WTC11 (cell line): ENCODE measurements around the gene EXOC4. TPM values are rescaled to one million over a fixed set of nuclear protein-coding genes. Genes with fewer than 3 reads are reported as not detected.

Experiments used
- ATAC-seq: fragments of 200-7000 bp; cut with Tn5 transposase; 2 replicates; pipeline ENCODE4 v1.10.0; 2021; ENCODE audit warnings: mild to moderate bottlenecking, moderate library complexity
- CTCF ChIA-PET: fragments of 300-600 bp; sonication (Branson Sonifier 250); formaldehyde crosslinking; loops from one replicate; lab custom pipeline; 2021; ENCODE audit warnings: antibody characterized with exemption; lab: Charles Lee
- POLR2A ChIA-PET: fragments of 350-600 bp; sonication (Branson Sonifier 250); formaldehyde crosslinking; loops from one replicate; lab custom pipeline; 2021; ENCODE audit warnings: antibody characterized with exemption; lab: Charles Lee
- DNase-seq: peaks from one replicate; pipeline ENCODE4 v3.0.0; 2021; ENCODE audit warnings: low spot score
- H3K27ac Mint-ChIP-seq: 2 replicates; pipeline ENCODE4 v1.8.0; 2021; ENCODE audit warnings: mixed read lengths
- H3K27me3 Mint-ChIP-seq: 2 replicates; pipeline ENCODE4 v1.8.0; 2021; ENCODE audit warnings: low read depth, mild to moderate bottlenecking, moderate library complexity, mixed read lengths
- H3K36me3 Mint-ChIP-seq: 2 replicates; pipeline ENCODE4 v1.8.0; 2021; ENCODE audit warnings: mixed read lengths
- H3K4me1 Mint-ChIP-seq: 2 replicates; pipeline ENCODE4 v1.8.0; 2022; ENCODE audit warnings: mixed read lengths
- H3K4me3 Mint-ChIP-seq: 2 replicates; pipeline ENCODE4 v1.8.0; 2021; ENCODE audit warnings: mild to moderate bottlenecking, moderate library complexity, mixed read lengths
- H3K9me3 Mint-ChIP-seq: 2 replicates; pipeline ENCODE4 v1.8.0; 2021; ENCODE audit warnings: mixed read lengths
- ATF3 ChIP-seq: sonication (generic); formaldehyde crosslinking; conservative IDR thresholded peaks from 2 replicates; pipeline ENCODE4 v1.8.1; 2022; ENCODE audit warnings: mild to moderate bottlenecking, missing genetic modification reagents
- ATF6 ChIP-seq: sonication (generic); formaldehyde crosslinking; IDR thresholded peaks from 2 replicates; pipeline ENCODE4 v1.8.1; 2023; ENCODE audit warnings: mild to moderate bottlenecking, missing genetic modification reagents
- CBFB ChIP-seq: sonication (generic); formaldehyde crosslinking; IDR thresholded peaks from 2 replicates; pipeline ENCODE4 v1.8.1; 2022; ENCODE audit warnings: mild to moderate bottlenecking, low read depth, missing genetic modification reagents
- CDX4 ChIP-seq: fragments of 250-450 bp; sonication (Bioruptor Pico); IDR thresholded peaks from 2 replicates; pipeline ENCODE4 v1.9.0; 2021; ENCODE audit warnings: moderate library complexity, mild to moderate bottlenecking, inconsistent platforms, borderline replicate concordance
- CREM ChIP-seq: sonication (generic); formaldehyde crosslinking; IDR thresholded peaks from 2 replicates; pipeline ENCODE4 v1.8.1; 2022; ENCODE audit warnings: mild to moderate bottlenecking, missing genetic modification reagents, moderate library complexity
- CTCF ChIP-seq: fragments of 200-600 bp; IDR thresholded peaks from 2 replicates; pipeline ENCODE4 v1.8.0; 2022; ENCODE audit warnings: antibody characterized with exemption
- E2F4 ChIP-seq: sonication (generic); formaldehyde crosslinking; IDR thresholded peaks from 2 replicates; pipeline ENCODE4 v1.8.1; 2022; ENCODE audit warnings: low read depth, mild to moderate bottlenecking, moderate library complexity, missing genetic modification reagents, borderline replicate concordance
- ELF4 ChIP-seq: sonication (generic); formaldehyde crosslinking; IDR thresholded peaks from 2 replicates; pipeline ENCODE4 v1.8.1; 2022; ENCODE audit warnings: low read depth, mild to moderate bottlenecking, moderate library complexity, missing genetic modification reagents
- ETV6 ChIP-seq: sonication (generic); formaldehyde crosslinking; IDR thresholded peaks from 2 replicates; pipeline ENCODE4 v1.8.1; 2022; ENCODE audit warnings: mild to moderate bottlenecking, missing genetic modification reagents
- GABPB1 ChIP-seq: sonication (generic); formaldehyde crosslinking; IDR thresholded peaks from 2 replicates; pipeline ENCODE4 v1.8.1; 2023; ENCODE audit warnings: mild to moderate bottlenecking, missing genetic modification reagents
- GRHL2 ChIP-seq: fragments of 250-450 bp; sonication (Bioruptor Pico); IDR thresholded peaks from 2 replicates; pipeline ENCODE4 v1.8.0; 2022; ENCODE audit warnings: mild to moderate bottlenecking, moderate library complexity; ENCODE audit not compliant: insufficient replicate concordance, severe bottlenecking
- IRF2 ChIP-seq: sonication (generic); formaldehyde crosslinking; IDR thresholded peaks from 2 replicates; pipeline ENCODE4 v1.8.0; 2022; ENCODE audit warnings: low read depth, missing genetic modification reagents, borderline replicate concordance
- JAZF1 ChIP-seq: fragments of 250-450 bp; sonication (Bioruptor Pico); IDR thresholded peaks from 2 replicates; pipeline ENCODE4 v1.9.0; 2021; ENCODE audit warnings: moderate library complexity, mild to moderate bottlenecking, inconsistent platforms
- MLX ChIP-seq: sonication (generic); formaldehyde crosslinking; IDR thresholded peaks from 2 replicates; pipeline ENCODE4 v1.8.1; 2023; ENCODE audit warnings: mild to moderate bottlenecking, missing genetic modification reagents, moderate library complexity
- MYBL2 ChIP-seq: sonication (generic); formaldehyde crosslinking; IDR thresholded peaks from 2 replicates; pipeline ENCODE4 v1.8.1; 2023; ENCODE audit warnings: mild to moderate bottlenecking, moderate library complexity, missing genetic modification reagents
- NR1H2 ChIP-seq: sonication (generic); formaldehyde crosslinking; IDR thresholded peaks from 2 replicates; pipeline ENCODE4 v1.9.0; 2021; ENCODE audit warnings: mild to moderate bottlenecking, moderate library complexity, missing genetic modification reagents
- PRRX2 ChIP-seq: fragments of 250-450 bp; sonication (Bioruptor Pico); IDR thresholded peaks from 2 replicates; pipeline ENCODE4 v1.8.0; 2021; ENCODE audit warnings: mild to moderate bottlenecking
- TEAD4 ChIP-seq: sonication (generic); formaldehyde crosslinking; IDR thresholded peaks from 2 replicates; pipeline ENCODE4 v1.8.0; 2022; ENCODE audit warnings: mild to moderate bottlenecking, missing genetic modification reagents
- USF2 ChIP-seq: sonication (generic); formaldehyde crosslinking; IDR thresholded peaks from 2 replicates; pipeline ENCODE4 v1.8.1; 2023; ENCODE audit warnings: mild to moderate bottlenecking, missing genetic modification reagents, moderate library complexity
- ZBTB43 ChIP-seq: sonication (generic); formaldehyde crosslinking; IDR thresholded peaks from 2 replicates; pipeline ENCODE4 v1.8.1; 2023; ENCODE audit warnings: mild to moderate bottlenecking, missing genetic modification reagents
- ZMAT4 ChIP-seq: fragments of 250-450 bp; sonication (Bioruptor Pico); IDR thresholded peaks from 2 replicates; pipeline ENCODE4 v1.9.0; 2021; ENCODE audit warnings: mild to moderate bottlenecking
- ZNF671 ChIP-seq: fragments of 250-450 bp; sonication (Bioruptor Pico); IDR thresholded peaks from 2 replicates; pipeline ENCODE4 v1.8.0; 2021; ENCODE audit warnings: mild to moderate bottlenecking
- total RNA-seq: library from RNA; stranded (reverse); gene quantifications from 3 replicates; pipeline ENCODE4 v1.2.3, GENCODE V29; 2021

The EXOC4 gene
- total RNA-seq, 1 experiment from 2014 or later: 62.0 TPM

GRCh38 chr7:133771788-133772419 is 519.0 kb downstream of the EXOC4 start:
- POLR2A ChIA-PET: no interaction called here

GRCh38 chr7:133773601-133774000 is 520.7 kb downstream of the EXOC4 start:
- POLR2A ChIA-PET: no interaction called here
- CTCF ChIA-PET: no interaction called here
- no peak overlapping the region for H3K4me3 Mint-ChIP-seq
- ATAC-seq: no peak
- H3K4me1 Mint-ChIP-seq: peaks cover 9% of the 10 kb centered on the region
- no peaks in the 10 kb centered on the region for H3K36me3 Mint-ChIP-seq
- no peak overlapping the region for H3K27ac Mint-ChIP-seq
- H3K27me3 Mint-ChIP-seq: no peaks in the 10 kb centered on the region
- DNase-seq: no peak
- no peaks in the 10 kb centered on the region for H3K9me3 Mint-ChIP-seq
- TF ChIP-seq USF2 (no peak), CBFB (CRISPR knock-in tag) (no peak), JAZF1 (CRISPR knock-in tag) (no peak), PRRX2 (no peak), ATF6 (CRISPR knock-in tag) (no peak), ETV6 (no peak), GRHL2 (no peak), ZNF671 (CRISPR knock-in tag) (no peak), ZMAT4 (no peak), MYBL2 (CRISPR knock-in tag) (no peak), MLX (no peak), CDX4 (no peak), ATF3 (CRISPR knock-in tag) (no peak), CTCF (no peak), NR1H2 (CRISPR knock-in tag) (no peak), TEAD4 (CRISPR knock-in tag) (no peak), CREM (CRISPR knock-in tag) (no peak), GABPB1 (CRISPR knock-in tag) (no peak)

More at GRCh38 chr7:133771788-133772419, 519.0 kb downstream of the EXOC4 start:
- no peaks in the 10 kb centered on the region for H3K9me3 Mint-ChIP-seq
- ATAC-seq: no peak
- H3K36me3 Mint-ChIP-seq: no peaks in the 10 kb centered on the region
- H3K4me1 Mint-ChIP-seq: peaks cover 25% of the 10 kb centered on the region
- no peaks in the 10 kb centered on the region for H3K27me3 Mint-ChIP-seq
- TF ChIP-seq IRF2 (CRISPR knock-in tag) (no peak), ETV6 (no peak), ZBTB43 (no peak), ELF4 (CRISPR knock-in tag) (no peak), E2F4 (CRISPR knock-in tag) (no peak), CREM (CRISPR knock-in tag) (no peak)
- TF ChIP-seq, all 79 proteins: peak for 0
- no peak for DNase-seq
- CTCF ChIA-PET: no interaction called here
- Mint-ChIP-seq H3K4me3 (no peak overlapping the region), H3K27ac (no peak overlapping the region)
